ENCODE results near the gene COL8A1.

- TF ChIP-seq REST (IDR thresholded peaks at IDR 0.05; ENCODE audit: insufficient replicate concordance, low read depth) (no peak), POLR2AphosphoS5 (IDR thresholded peaks at IDR 0.05; ENCODE audit: low read depth) (no peak)
- TF ChIP-seq, protein P1, sequence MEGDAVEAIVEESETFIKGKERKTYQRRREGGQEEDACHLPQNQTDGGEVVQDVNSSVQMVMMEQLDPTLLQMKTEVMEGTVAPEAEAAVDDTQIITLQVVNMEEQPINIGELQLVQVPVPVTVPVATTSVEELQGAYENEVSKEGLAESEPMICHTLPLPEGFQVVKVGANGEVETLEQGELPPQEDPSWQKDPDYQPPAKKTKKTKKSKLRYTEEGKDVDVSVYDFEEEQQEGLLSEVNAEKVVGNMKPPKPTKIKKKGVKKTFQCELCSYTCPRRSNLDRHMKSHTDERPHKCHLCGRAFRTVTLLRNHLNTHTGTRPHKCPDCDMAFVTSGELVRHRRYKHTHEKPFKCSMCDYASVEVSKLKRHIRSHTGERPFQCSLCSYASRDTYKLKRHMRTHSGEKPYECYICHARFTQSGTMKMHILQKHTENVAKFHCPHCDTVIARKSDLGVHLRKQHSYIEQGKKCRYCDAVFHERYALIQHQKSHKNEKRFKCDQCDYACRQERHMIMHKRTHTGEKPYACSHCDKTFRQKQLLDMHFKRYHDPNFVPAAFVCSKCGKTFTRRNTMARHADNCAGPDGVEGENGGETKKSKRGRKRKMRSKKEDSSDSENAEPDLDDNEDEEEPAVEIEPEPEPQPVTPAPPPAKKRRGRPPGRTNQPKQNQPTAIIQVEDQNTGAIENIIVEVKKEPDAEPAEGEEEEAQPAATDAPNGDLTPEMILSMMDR (IDR thresholded peaks at IDR 0.05; ENCODE audit: insufficient read depth, low read length): no peak
Observed at GRCh38 chr3:99846477-99847160, 208.2 kb downstream of the COL8A1 start.
